GM20000 (cell line): ENCODE data around the gene STEAP2.
"Not testable (repeated sequence)": the region's sequence is repeated elsewhere in the genome, so short reads cannot be mapped to it uniquely, and the experiment has no call there.

Experiments used
- DNase-seq: peaks from one replicate; pipeline ENCODE4 v3.0.0; 2012; ENCODE audit warnings: low spot score
- TF ChIP-seq, protein P1 (sequence below): IDR thresholded peaks from 2 replicates; pipeline ENCODE4 v1.5.1; 2012; ENCODE audit warnings: mild to moderate bottlenecking, control low read depth; ENCODE audit errors: extremely low read depth, missing control alignments

The STEAP2 gene

DNA sequence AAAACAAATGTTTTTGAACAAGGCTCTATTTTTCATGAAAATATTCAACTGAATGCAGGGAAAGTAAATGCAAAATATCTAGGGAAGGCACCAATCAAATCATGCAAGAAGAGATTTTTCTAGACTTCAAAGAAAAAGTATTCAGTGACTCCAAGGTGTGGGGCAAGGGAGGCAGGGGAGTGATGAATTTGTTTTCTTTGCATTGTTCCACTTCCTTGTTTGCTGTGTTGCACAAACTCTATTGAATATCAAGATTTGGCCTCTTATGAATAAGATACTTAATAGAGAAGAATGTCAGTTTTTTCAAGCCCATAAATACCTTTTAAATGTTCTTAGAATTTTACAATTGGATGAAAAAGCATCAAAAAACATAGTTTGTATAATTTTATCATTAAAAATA lies 30.9 kb upstream of the STEAP2 start:
- no peak for DNase-seq
- TF ChIP-seq, protein P1, sequence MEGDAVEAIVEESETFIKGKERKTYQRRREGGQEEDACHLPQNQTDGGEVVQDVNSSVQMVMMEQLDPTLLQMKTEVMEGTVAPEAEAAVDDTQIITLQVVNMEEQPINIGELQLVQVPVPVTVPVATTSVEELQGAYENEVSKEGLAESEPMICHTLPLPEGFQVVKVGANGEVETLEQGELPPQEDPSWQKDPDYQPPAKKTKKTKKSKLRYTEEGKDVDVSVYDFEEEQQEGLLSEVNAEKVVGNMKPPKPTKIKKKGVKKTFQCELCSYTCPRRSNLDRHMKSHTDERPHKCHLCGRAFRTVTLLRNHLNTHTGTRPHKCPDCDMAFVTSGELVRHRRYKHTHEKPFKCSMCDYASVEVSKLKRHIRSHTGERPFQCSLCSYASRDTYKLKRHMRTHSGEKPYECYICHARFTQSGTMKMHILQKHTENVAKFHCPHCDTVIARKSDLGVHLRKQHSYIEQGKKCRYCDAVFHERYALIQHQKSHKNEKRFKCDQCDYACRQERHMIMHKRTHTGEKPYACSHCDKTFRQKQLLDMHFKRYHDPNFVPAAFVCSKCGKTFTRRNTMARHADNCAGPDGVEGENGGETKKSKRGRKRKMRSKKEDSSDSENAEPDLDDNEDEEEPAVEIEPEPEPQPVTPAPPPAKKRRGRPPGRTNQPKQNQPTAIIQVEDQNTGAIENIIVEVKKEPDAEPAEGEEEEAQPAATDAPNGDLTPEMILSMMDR = no peak

DNA sequence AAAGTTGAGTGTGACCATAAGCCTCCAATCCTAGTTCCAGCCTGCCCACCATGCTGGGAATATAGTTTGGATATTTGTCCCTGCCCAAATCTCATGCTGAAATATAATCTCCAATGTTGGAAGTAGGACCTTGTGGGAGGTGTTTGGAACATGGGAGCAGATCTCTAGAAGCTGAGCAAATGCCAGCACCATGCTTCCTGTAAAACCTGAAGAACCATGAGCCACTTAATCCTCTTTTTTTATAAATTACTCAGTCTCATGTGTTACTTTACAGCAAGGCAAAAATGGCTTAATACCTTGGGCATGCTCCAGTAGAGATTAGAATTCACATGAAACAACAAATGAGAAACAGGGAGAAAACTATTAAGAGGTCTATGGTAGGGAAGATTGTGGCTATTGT lies 30.1 kb upstream of the STEAP2 start:
- TF ChIP-seq, protein P1 = no peak
- no peak for DNase-seq

DNA sequence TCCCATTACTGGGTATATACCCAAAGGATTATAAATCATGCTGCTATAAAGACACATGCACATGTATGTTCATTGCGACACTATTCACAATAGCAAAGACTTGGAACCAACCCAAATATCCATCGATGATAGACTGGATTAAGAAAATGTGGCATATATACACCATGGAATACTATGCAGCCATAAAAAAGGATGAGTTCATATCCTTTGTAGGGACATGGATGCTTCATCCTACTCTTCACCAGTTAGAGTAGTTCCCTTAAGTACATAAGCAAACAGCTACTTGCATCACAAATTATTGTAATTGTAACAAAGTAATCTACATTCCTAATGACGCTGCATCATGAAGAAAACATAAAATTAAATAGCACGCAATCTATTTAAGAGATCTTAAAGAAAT lies 25.2 kb upstream of the STEAP2 start:
- DNase-seq = not testable (repeated sequence)

DNA sequence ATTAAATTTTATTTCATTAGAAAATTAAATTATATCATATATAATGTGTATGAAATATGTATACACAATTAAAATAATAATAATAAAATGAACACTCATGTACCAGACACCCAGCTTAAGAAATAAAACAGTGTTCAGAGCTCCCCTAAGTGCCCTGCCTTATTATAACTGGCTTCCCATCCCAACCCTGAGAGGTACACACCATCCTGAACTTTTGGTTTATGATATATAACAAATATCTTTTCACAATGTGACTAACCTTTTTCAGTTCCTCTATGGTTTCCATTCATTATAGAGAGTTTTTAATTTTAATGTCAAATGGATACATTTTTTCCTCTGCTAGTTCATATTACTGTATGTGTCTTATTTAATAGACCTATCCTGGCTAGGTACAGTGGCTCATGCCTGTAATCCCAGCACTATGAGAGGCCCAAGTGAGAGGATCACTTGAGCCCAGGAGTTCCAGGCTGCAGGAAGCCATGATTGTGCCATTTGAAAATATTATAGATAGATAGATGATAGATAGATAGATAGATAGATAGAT lies 24.0 kb upstream of the STEAP2 start:
- DNase-seq = no peak
- TF ChIP-seq, protein P1 = no peak

DNA sequence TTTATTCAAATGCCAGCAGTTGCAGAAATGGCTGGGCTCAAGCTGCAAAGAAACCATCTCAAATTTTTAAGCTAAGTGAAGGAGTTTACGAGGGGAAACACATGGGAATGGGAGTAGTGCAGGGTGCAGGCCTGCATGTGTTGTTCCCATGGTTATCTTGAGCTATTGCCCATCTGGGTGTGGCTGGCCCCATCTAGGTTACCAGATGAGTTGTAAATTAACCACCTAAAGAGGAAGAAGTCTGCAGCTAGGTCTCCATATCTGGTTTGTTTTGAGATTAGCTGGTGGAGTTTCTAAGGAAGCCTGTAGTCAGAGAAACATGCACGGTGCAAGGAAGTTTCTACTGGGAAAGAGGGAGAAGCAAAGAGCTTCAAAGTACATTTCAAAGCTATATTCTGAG lies 23.3 kb upstream of the STEAP2 start:
- no peak for DNase-seq
- TF ChIP-seq, protein P1 = no peak

DNA sequence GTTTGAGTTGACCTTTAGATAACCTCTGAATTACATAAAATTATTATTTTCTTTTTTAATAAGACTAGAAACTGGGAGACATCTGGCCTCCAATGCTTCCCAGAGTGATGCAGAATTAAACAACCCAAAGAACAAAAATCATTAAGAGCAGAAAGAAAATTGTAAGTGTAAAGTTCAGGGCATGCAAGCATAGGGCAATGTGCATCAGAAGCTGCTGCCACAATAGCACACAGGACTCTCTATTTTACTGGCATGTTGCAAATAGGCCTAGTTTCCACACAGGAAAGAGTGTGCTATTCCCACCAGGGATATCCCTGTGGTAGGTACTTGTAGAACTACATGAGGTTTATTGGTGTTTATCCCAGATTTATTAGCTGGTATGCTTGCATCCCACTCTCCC lies 20.5 kb upstream of the STEAP2 start:
- TF ChIP-seq, protein P1 = no peak
- DNase-seq = no peak

DNA sequence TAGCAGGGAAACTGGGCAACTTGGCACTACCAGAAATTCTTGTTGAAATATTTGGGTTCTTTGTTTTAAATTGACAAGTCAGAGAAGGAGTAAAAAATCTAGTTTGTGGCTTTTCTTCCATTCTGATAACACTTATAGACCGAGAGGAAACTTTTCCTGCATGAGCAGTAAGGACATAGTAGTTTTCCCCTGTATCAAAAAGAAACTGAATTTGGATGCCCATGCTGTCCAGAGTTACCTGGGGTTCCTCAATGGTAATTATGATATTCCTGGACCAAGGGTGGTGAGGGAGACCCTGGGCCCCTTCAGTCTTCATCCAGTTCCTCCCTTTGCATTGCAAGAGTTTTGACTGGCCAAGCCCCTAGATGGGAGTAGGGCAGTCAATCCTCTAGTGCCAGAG lies 19.9 kb upstream of the STEAP2 start:
- no peak for DNase-seq
- TF ChIP-seq, protein P1 = no peak
